K562 (cell line): ENCODE results near the gene RYR1. TPM values are rescaled to one million over a fixed set of nuclear protein-coding genes. Genes with fewer than 3 reads are reported as not detected.
A peak's percentile ranks its signal among the peaks of the same experiment; 100 is the strongest.

ENCODE experiments used
- ESRRB ChIP-seq: fragments of 250-450 bp; sonication (Bioruptor Pico); IDR thresholded peaks from 2 replicates; pipeline ENCODE4 v1.5.0; 2020; ENCODE audit warnings: mild to moderate bottlenecking, moderate library complexity, borderline replicate concordance
- GABPB2 ChIP-seq: fragments of 250-450 bp; sonication (Bioruptor Pico); conservative IDR thresholded peaks from 2 replicates; pipeline ENCODE4 v1.5.1; 2021; ENCODE audit warnings: mild to moderate bottlenecking
- GTF2E2 ChIP-seq: fragments of 200-800 bp; sonication (Bioruptor generic); IDR thresholded peaks from 2 replicates; pipeline ENCODE4 v1.6.1; 2016; ENCODE audit warnings: missing genetic modification characterization, missing compliant biosample characterization
- HDAC6 ChIP-seq: IDR thresholded peaks from 2 replicates; pipeline ENCODE4 v1.6.1; 2012; ENCODE audit warnings: low read depth, mild to moderate bottlenecking, control low read depth, inconsistent platforms, low read length, moderate library complexity
- HNRNPK ChIP-seq: fragments of 200-400 bp; formaldehyde crosslinking; IDR thresholded peaks from one replicate; pipeline ENCODE4 v1.6.1; 2018; ENCODE audit warnings: mild to moderate bottlenecking, low read depth, low read length; ENCODE audit not compliant: poor library complexity, severe bottlenecking
- MITF ChIP-seq: IDR thresholded peaks from 2 replicates; pipeline ENCODE4 v1.6.1; 2014; ENCODE audit warnings: antibody characterized with exemption
- NCOA6 ChIP-seq: fragments of 450-650 bp; IDR thresholded peaks from 2 replicates; pipeline ENCODE4 v1.6.1; 2017; ENCODE audit warnings: mild to moderate bottlenecking
- PHF20 ChIP-seq: fragments of 450-650 bp; IDR thresholded peaks from 2 replicates; pipeline ENCODE4 v1.6.1; 2018; ENCODE audit not compliant: partially characterized antibody
- RHOXF2B ChIP-seq: fragments of 250-450 bp; sonication (Bioruptor Pico); conservative IDR thresholded peaks from 2 replicates; pipeline ENCODE4 v1.5.1; 2021
- SETDB1 ChIP-seq: IDR thresholded peaks from one replicate; pipeline ENCODE4 v1.6.1; 2012; ENCODE audit warnings: low read length, control low read depth, inconsistent platforms
- SP2 ChIP-seq: IDR thresholded peaks from 2 replicates; pipeline ENCODE4 v1.6.1; 2011; ENCODE audit warnings: mild to moderate bottlenecking, low read depth, low read length, moderate library complexity; ENCODE audit not compliant: poor library complexity, severe bottlenecking; ENCODE audit errors: extremely low read depth
- SUPT5H ChIP-seq: fragments of 450-650 bp; IDR thresholded peaks from 2 replicates; pipeline ENCODE4 v1.6.1; 2016
- TAF1 ChIP-seq: IDR thresholded peaks from 2 replicates; pipeline ENCODE4 v1.6.1; 2011; ENCODE audit warnings: mild to moderate bottlenecking, low read length, moderate library complexity; ENCODE audit not compliant: insufficient read depth, control insufficient read depth, severe bottlenecking; ENCODE audit errors: extremely low read depth
- TBP ChIP-seq: optimal IDR thresholded peaks from 2 replicates; pipeline ENCODE3; 2011; ENCODE audit warnings: low read depth, low read length, improper control_type of control experiment
- THRB ChIP-seq: fragments of 450-650 bp; formaldehyde crosslinking; conservative IDR thresholded peaks from 2 replicates; pipeline ENCODE4 v1.4.0; 2022; ENCODE audit warnings: mild to moderate bottlenecking, missing genetic modification characterization
- ZBTB49 ChIP-seq: sonication (generic); formaldehyde crosslinking; IDR thresholded peaks from 2 replicates; pipeline ENCODE4 v1.8.0; 2022; ENCODE audit warnings: missing genetic modification reagents, mild to moderate bottlenecking, borderline replicate concordance
- ZBTB5 ChIP-seq: fragments of 450-650 bp; IDR thresholded peaks from 2 replicates; pipeline ENCODE4 v1.6.1; 2017; ENCODE audit warnings: antibody characterized with exemption
- ZNF134 ChIP-seq: fragments of 250-450 bp; sonication (Bioruptor Pico); conservative IDR thresholded peaks from 2 replicates; pipeline ENCODE4 v1.4.0; 2020
- ZNF316 ChIP-seq: fragments of 450-650 bp; IDR thresholded peaks from 2 replicates; pipeline ENCODE4 v1.6.1; 2016
- ZNF77 ChIP-seq: fragments of 250-450 bp; sonication (Bioruptor Pico); IDR thresholded peaks from 2 replicates; pipeline ENCODE4 v1.5.0; 2020
- polyA plus RNA-seq, 8 experiments: library from polyadenylated mRNA; depleted of rRNA in 4 of 8; stranded (reverse) in 5 of 8; unstranded in 3 of 8; fragments of >200 nt; fragmentation: Nextera tagmentation in 2 of 8; fragmentation: Illumina TruSeq in 1 of 8; extraction: Ambion mirVana in 2 of 8; extraction: Trizol in 1 of 8; gene quantifications; 2 replicates each; pipeline versions ENCODE4 v1.2.1 to v1.2.3, GENCODE V29; 2011 to 2014; ENCODE audit warnings: inconsistent platforms in 1 of 8, missing spikeins in 1 of 8
- total RNA-seq, 7 experiments: library from RNA; depleted of rRNA in 6 of 7; stranded (reverse); fragments of >200 nt in 6 of 7; fragmentation: Illumina TruSeq in 2 of 7; extraction: Trizol in 2 of 7; gene quantifications; 2 replicates each; pipeline versions ENCODE4 v1.2.1 to v1.2.3, GENCODE V29; 2011 to 2021; ENCODE audit warnings: low replicate concordance in 1 of 7

RYR1 gene
- total and polyA plus RNA-seq, 9 of the 15 experiments (the other 6 are each of a cell fraction or from before 2014, with no cell fraction given), result 0.11 to 7.4 (median 3.7) TPM

GRCh38 chr19:38618590-38619360 is 185.3 kb downstream of the RYR1 start, which contains the start of gene EIF3K (continued):
- TF ChIP-seq ZBTB5 (no peak), MITF (peak; percentile 74; the same call in 1 of the 2 replicates), NCOA6 (no peak), ZNF77 (CRISPR knock-in tag) (no peak), GTF2E2 (peak; percentile 56; the same call in 1 of the 2 replicates), HDAC6 (no peak), ZNF316 (no peak), TAF1 (peak; percentile 79), RHOXF2B (CRISPR knock-in tag) (no peak), HNRNPK (no peak), SETDB1 (no peak), ZNF134 (CRISPR knock-in tag) (no peak), THRB (CRISPR knock-in tag) (no peak), ESRRB (CRISPR knock-in tag) (no peak), PHF20 (peak; percentile 78), SP2 (no peak), TBP (peak; percentile 60), GABPB2 (CRISPR knock-in tag) (no peak), ZBTB49 (CRISPR knock-in tag) (no peak), SUPT5H (peak; percentile 96)
